Medulla oblongata (tissue), 1 donor: ENCODE data around the gene RAP1GDS1.
A peak's percentile ranks its signal among the peaks of the same experiment; 100 is the strongest.

ENCODE experiments used
- DNase-seq: peaks from one replicate; pipeline ENCODE4 v3.0.0-alpha.2; 2015; ENCODE audit errors: extremely low spot score

The RAP1GDS1 gene

GRCh38 chr4:98260579-98261404 lies at the start of gene RAP1GDS1:
TSS of gene RAP1GDS1 (plus strand) at chr4:98261384. CDS start at chr4:98261566, 182 bp downstream.
- DNase-seq, result peak; percentile 97

- no peak for DNase-seq
Observed at GRCh38 chr4:98222306-98222705, 38.9 kb upstream of the RAP1GDS1 start.

- DNase-seq, result no peak
Observed at GRCh38 chr4:98226396-98226795, 34.8 kb upstream of the RAP1GDS1 start.

GRCh38 chr4:98230961-98231360 lies 30.2 kb upstream of the RAP1GDS1 start:
- no peak for DNase-seq

- DNase-seq, result peak; percentile 3
Observed at GRCh38 chr4:98232202-98232601, 29.0 kb upstream of the RAP1GDS1 start.

GRCh38 chr4:98237204-98237603 lies 24.0 kb upstream of the RAP1GDS1 start:
- no peak for DNase-seq

GRCh38 chr4:98242063-98242462 lies 19.1 kb upstream of the RAP1GDS1 start:
- DNase-seq, result no peak

GRCh38 chr4:98242538-98242937 lies 18.6 kb upstream of the RAP1GDS1 start:
- DNase-seq, result no peak

GRCh38 chr4:98245226-98245625 lies 16.0 kb upstream of the RAP1GDS1 start:
- no peak for DNase-seq

- DNase-seq, result no peak
Observed at GRCh38 chr4:98248934-98249333, 12.2 kb upstream of the RAP1GDS1 start.

GRCh38 chr4:98249831-98250230 lies 11.4 kb upstream of the RAP1GDS1 start:
- DNase-seq, result no peak

- no peak for DNase-seq
Observed at GRCh38 chr4:98253499-98253898, 7.7 kb upstream of the RAP1GDS1 start.

- DNase-seq, result peak; percentile 53
Observed at GRCh38 chr4:98260047-98260578, 1.1 kb upstream of the RAP1GDS1 start.

GRCh38 chr4:98261405-98262291 lies 464 bp downstream of the RAP1GDS1 start:
- DNase-seq, result peak; percentile 73

- DNase-seq, result peak; percentile 66
Observed at GRCh38 chr4:98262431-98262830, 1.2 kb downstream of the RAP1GDS1 start.

GRCh38 chr4:98267498-98267897 lies 6.3 kb downstream of the RAP1GDS1 start:
- DNase-seq, result no peak

- no peak for DNase-seq
Observed at GRCh38 chr4:98275145-98275544, 14.0 kb downstream of the RAP1GDS1 start.

GRCh38 chr4:98283219-98284189 lies 22.3 kb downstream of the RAP1GDS1 start:
- DNase-seq, result no peak

- DNase-seq, result no peak
Observed at GRCh38 chr4:98284640-98285046, 23.5 kb downstream of the RAP1GDS1 start.

- no peak for DNase-seq
Observed at GRCh38 chr4:98285676-98286075, 24.5 kb downstream of the RAP1GDS1 start.

GRCh38 chr4:98287328-98287727 lies 26.1 kb downstream of the RAP1GDS1 start:
- DNase-seq, result no peak
